Measurements from ENCODE around the gene PVRIG.

DNA sequence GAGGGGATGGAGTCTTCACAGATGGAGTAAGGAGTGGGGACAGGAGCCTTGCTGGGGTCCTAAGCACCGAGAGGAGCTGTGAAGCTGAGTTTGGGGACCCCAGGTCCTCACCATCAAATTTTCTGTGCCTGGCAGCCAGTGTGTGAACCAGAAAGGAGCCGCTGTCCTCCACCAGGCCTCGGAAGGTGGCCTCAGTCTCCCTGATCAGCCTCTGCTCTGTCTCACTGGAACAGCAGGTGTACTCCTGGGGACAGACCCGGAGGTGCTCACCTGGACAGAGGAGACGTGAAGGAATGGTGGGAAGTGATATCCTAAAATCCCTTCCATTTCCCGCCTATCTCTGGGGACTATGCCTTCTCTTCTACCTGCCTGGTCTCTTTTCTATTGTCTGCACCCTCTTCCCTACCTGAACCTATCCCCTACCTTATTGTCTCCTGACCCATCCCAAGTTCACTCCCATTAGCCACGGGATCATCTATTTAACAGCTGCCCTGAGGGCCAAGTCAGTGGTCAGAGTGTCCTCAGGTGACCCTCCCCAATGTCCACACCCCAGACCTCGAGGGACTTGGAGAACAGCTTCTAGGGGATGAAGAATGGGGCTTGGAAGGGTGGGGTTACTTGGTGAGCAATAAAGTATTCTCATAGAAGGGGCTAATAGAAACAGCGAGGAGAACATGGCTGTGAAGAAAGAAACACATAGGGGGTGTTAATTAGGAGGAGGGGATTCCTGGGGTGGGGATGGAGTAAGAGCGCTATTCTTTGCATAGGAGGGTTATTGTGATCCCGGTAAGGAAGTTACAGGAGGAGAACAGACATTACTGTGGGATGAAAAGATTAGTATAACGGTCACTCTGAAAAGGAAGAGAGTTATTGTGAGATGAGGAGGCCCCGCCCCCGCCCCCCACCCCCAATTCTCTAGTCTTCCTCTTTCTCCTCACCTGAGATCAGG, 43.4 kb upstream of the PVRIG start:
- TF ChIP-seq, protein P1, sequence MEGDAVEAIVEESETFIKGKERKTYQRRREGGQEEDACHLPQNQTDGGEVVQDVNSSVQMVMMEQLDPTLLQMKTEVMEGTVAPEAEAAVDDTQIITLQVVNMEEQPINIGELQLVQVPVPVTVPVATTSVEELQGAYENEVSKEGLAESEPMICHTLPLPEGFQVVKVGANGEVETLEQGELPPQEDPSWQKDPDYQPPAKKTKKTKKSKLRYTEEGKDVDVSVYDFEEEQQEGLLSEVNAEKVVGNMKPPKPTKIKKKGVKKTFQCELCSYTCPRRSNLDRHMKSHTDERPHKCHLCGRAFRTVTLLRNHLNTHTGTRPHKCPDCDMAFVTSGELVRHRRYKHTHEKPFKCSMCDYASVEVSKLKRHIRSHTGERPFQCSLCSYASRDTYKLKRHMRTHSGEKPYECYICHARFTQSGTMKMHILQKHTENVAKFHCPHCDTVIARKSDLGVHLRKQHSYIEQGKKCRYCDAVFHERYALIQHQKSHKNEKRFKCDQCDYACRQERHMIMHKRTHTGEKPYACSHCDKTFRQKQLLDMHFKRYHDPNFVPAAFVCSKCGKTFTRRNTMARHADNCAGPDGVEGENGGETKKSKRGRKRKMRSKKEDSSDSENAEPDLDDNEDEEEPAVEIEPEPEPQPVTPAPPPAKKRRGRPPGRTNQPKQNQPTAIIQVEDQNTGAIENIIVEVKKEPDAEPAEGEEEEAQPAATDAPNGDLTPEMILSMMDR (IDR thresholded peaks at IDR 0.05): no peak
- TF ChIP-seq POLR2AphosphoS5 (IDR thresholded peaks at IDR 0.05): no peak

Data from prostate gland (tissue), 2 donors.